HepG2 (cell line): ENCODE results near the gene CHEK2. TPM values are rescaled to one million over a fixed set of nuclear protein-coding genes. Genes with fewer than 3 reads are reported as not detected.

Experiments used
- ADNP ChIP-seq: sonication (generic); formaldehyde crosslinking; IDR thresholded peaks from 2 replicates; pipeline ENCODE4 v1.4.0; 2020; ENCODE audit warnings: missing genetic modification reagents
- ARHGAP35 ChIP-seq: sonication (generic); formaldehyde crosslinking; IDR thresholded peaks from 2 replicates; pipeline ENCODE4 v1.9.0; 2022; ENCODE audit warnings: mild to moderate bottlenecking, inconsistent platforms, moderate library complexity, missing genetic modification reagents, borderline replicate concordance
- ATAD3A ChIP-seq: sonication (generic); formaldehyde crosslinking; IDR thresholded peaks from 2 replicates; pipeline ENCODE4 v1.4.0; 2020; ENCODE audit warnings: missing genetic modification reagents
- HOXA3 ChIP-seq: sonication (generic); formaldehyde crosslinking; IDR thresholded peaks from 2 replicates; pipeline ENCODE4 v1.5.0; 2020; ENCODE audit warnings: missing genetic modification reagents
- MED1 ChIP-seq: sonication (generic); formaldehyde crosslinking; IDR thresholded peaks from 2 replicates; pipeline ENCODE4 v1.4.0; 2020; ENCODE audit warnings: missing genetic modification reagents
- NFYC ChIP-seq: IDR thresholded peaks from 2 replicates; pipeline ENCODE4 v1.6.1; 2016; ENCODE audit warnings: missing genetic modification reagents, missing compliant biosample characterization
- PRMT3 ChIP-seq: sonication (generic); formaldehyde crosslinking; IDR thresholded peaks from 2 replicates; pipeline ENCODE4 v1.8.1; 2022; ENCODE audit warnings: low read depth, mild to moderate bottlenecking, moderate library complexity, missing genetic modification reagents, borderline replicate concordance
- RORA ChIP-seq: sonication (generic); formaldehyde crosslinking; IDR thresholded peaks from 2 replicates; pipeline ENCODE4 v1.5.0; 2020; ENCODE audit warnings: mild to moderate bottlenecking, missing genetic modification reagents, moderate library complexity
- ZFP36L2 ChIP-seq: sonication (generic); formaldehyde crosslinking; IDR thresholded peaks from 2 replicates; pipeline ENCODE4 v1.4.0; 2020; ENCODE audit warnings: missing genetic modification reagents
- ZFX ChIP-seq: sonication (generic); formaldehyde crosslinking; IDR thresholded peaks from 2 replicates; pipeline ENCODE4 v1.4.0; 2020; ENCODE audit warnings: mild to moderate bottlenecking, low read depth, missing genetic modification reagents, moderate library complexity
- ZNF557 ChIP-seq: sonication (generic); formaldehyde crosslinking; IDR thresholded peaks from 2 replicates; pipeline ENCODE4 v1.4.0; 2020; ENCODE audit warnings: missing genetic modification reagents
- ZNF563 ChIP-seq: sonication (generic); formaldehyde crosslinking; IDR thresholded peaks from 2 replicates; pipeline ENCODE4 v1.8.0; 2022; ENCODE audit warnings: mild to moderate bottlenecking, moderate library complexity, missing genetic modification reagents
- ZNF768 ChIP-seq: sonication (generic); formaldehyde crosslinking; IDR thresholded peaks from 2 replicates; pipeline ENCODE4 v1.4.0; 2020; ENCODE audit warnings: missing genetic modification reagents
- polyA plus RNA-seq, 8 experiments: library from polyadenylated mRNA; depleted of rRNA in 3 of 8; stranded (reverse) in 7 of 8; unstranded in 1 of 8; fragments of >200 nt; fragmentation: Illumina TruSeq in 4 of 8; extraction: Trizol in 4 of 8; gene quantifications; 2 replicates each; pipeline versions ENCODE4 v1.2.1 to v1.2.3, GENCODE V29; 2011 to 2016; ENCODE audit warnings: low read depth in 4 of 8, missing spikeins in 1 of 8, mixed read lengths in 1 of 8; ENCODE audit not compliant: insufficient read depth in 1 of 8
- total RNA-seq, 5 experiments: library from RNA; depleted of rRNA; stranded (reverse); fragments of >200 nt; fragmentation: Illumina TruSeq; extraction: Trizol; gene quantifications; 2 replicates each; pipeline ENCODE4 v1.2.3, GENCODE V29; 2016; ENCODE audit warnings: low read depth in 1 of 5
- TF ChIP-seq, protein P1 (sequence below): sonication (generic); formaldehyde crosslinking; IDR thresholded peaks from 2 replicates; pipeline ENCODE4 v1.5.0; 2020; ENCODE audit warnings: missing genetic modification reagents
- TF ChIP-seq, protein P2 (sequence below): IDR thresholded peaks from 2 replicates; pipeline ENCODE4 v1.4.0; 2020; ENCODE audit warnings: mild to moderate bottlenecking, missing genetic modification reagents
- TF ChIP-seq, protein P3 (sequence below): sonication (generic); formaldehyde crosslinking; IDR thresholded peaks from 2 replicates; pipeline ENCODE4 v1.5.1; 2020; ENCODE audit warnings: mild to moderate bottlenecking, moderate library complexity, missing genetic modification reagents
- TF ChIP-seq, protein P4 (sequence below): sonication (generic); formaldehyde crosslinking; IDR thresholded peaks from 2 replicates; pipeline ENCODE4 v1.5.1; 2020; ENCODE audit warnings: missing genetic modification reagents, mild to moderate bottlenecking, borderline replicate concordance
- TF ChIP-seq, protein P5 (sequence below): IDR thresholded peaks from 2 replicates; pipeline ENCODE4 v1.6.1; 2016; ENCODE audit warnings: missing biosample characterization, missing genetic modification reagents, low read depth

CHEK2 gene
- total and polyA plus RNA-seq, 2 of the 13 experiments (the other 11 are each of a cell fraction or from before 2014, with no cell fraction given), result 27.0 to 40.5 TPM

DNA sequence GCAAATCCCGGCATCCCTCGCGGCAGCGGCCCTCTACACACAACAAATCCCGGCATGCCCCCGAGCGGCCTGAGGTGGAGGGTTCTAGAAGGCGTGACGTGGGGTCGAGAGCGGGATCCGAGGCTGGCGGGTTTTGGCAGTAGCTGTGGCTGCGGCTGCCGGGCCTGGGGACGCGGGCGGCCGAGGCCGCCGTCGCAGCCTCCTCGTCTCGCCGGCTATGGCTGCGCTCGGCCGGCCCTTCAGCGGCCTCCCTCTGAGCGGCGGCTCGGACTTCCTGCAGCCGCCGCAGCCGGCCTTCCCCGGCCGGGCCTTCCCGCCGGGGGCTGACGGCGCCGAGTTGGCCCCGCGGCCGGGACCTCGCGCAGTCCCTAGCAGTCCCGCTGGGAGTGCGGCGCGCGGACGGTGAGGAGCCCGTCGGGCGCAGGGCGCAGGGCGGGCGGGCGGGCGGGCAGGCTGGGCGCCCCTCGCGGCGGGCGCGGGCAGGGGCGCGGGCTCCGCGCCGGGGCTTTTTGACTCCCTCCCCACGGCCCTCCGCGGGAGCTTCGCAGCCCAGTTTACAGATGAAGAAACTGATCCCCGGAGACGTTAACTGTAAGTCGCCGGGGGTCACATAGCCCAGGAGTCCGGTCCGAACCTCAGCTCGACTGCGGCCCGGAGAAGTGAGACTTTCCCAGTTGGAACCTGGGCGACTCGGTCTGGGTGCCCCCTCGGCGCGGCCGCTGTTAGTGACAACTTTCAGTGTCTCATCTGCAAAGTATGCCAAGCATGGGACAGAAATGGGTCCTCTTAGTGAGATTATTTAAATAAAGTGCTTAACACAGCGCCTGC lies 31.2 kb upstream of the CHEK2 start, which contains the start of gene CCDC117 (continued):
- TF ChIP-seq, protein P1, sequence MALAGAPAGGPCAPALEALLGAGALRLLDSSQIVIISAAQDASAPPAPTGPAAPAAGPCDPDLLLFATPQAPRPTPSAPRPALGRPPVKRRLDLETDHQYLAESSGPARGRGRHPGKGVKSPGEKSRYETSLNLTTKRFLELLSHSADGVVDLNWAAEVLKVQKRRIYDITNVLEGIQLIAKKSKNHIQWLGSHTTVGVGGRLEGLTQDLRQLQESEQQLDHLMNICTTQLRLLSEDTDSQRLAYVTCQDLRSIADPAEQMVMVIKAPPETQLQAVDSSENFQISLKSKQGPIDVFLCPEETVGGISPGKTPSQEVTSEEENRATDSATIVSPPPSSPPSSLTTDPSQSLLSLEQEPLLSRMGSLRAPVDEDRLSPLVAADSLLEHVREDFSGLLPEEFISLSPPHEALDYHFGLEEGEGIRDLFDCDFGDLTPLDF (CRISPR knock-in tag), result peak; percentile 52; the same call in 1 of the 2 replicates
- TF ChIP-seq, protein P2, sequence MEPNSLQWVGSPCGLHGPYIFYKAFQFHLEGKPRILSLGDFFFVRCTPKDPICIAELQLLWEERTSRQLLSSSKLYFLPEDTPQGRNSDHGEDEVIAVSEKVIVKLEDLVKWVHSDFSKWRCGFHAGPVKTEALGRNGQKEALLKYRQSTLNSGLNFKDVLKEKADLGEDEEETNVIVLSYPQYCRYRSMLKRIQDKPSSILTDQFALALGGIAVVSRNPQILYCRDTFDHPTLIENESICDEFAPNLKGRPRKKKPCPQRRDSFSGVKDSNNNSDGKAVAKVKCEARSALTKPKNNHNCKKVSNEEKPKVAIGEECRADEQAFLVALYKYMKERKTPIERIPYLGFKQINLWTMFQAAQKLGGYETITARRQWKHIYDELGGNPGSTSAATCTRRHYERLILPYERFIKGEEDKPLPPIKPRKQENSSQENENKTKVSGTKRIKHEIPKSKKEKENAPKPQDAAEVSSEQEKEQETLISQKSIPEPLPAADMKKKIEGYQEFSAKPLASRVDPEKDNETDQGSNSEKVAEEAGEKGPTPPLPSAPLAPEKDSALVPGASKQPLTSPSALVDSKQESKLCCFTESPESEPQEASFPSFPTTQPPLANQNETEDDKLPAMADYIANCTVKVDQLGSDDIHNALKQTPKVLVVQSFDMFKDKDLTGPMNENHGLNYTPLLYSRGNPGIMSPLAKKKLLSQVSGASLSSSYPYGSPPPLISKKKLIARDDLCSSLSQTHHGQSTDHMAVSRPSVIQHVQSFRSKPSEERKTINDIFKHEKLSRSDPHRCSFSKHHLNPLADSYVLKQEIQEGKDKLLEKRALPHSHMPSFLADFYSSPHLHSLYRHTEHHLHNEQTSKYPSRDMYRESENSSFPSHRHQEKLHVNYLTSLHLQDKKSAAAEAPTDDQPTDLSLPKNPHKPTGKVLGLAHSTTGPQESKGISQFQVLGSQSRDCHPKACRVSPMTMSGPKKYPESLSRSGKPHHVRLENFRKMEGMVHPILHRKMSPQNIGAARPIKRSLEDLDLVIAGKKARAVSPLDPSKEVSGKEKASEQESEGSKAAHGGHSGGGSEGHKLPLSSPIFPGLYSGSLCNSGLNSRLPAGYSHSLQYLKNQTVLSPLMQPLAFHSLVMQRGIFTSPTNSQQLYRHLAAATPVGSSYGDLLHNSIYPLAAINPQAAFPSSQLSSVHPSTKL (CRISPR knock-in tag), result 0 out of 2 replicates have a peak, but pooled peaks have one; percentile 28
- TF ChIP-seq MED1 (CRISPR knock-in tag), result peak; percentile 48; the same call in 1 of the 2 replicates
- 0 out of 2 replicates have a peak, but pooled peaks have one; percentile 50 for TF ChIP-seq ZNF557 (CRISPR knock-in tag)
- peak; percentile 95 for TF ChIP-seq ZFX
- TF ChIP-seq RORA, result no peak
- no peak for TF ChIP-seq ZFP36L2 (CRISPR knock-in tag)
- TF ChIP-seq HOXA3 (CRISPR knock-in tag), result peak; percentile 95
- TF ChIP-seq, protein P3, sequence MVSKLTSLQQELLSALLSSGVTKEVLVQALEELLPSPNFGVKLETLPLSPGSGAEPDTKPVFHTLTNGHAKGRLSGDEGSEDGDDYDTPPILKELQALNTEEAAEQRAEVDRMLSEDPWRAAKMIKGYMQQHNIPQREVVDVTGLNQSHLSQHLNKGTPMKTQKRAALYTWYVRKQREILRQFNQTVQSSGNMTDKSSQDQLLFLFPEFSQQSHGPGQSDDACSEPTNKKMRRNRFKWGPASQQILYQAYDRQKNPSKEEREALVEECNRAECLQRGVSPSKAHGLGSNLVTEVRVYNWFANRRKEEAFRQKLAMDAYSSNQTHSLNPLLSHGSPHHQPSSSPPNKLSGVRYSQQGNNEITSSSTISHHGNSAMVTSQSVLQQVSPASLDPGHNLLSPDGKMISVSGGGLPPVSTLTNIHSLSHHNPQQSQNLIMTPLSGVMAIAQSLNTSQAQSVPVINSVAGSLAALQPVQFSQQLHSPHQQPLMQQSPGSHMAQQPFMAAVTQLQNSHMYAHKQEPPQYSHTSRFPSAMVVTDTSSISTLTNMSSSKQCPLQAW, result 0 out of 2 replicates have a peak, but pooled peaks have one; percentile 46
- 0 out of 2 replicates have a peak, but pooled peaks have one; percentile 8 for TF ChIP-seq ZNF768 (CRISPR knock-in tag)
- TF ChIP-seq, protein P4, sequence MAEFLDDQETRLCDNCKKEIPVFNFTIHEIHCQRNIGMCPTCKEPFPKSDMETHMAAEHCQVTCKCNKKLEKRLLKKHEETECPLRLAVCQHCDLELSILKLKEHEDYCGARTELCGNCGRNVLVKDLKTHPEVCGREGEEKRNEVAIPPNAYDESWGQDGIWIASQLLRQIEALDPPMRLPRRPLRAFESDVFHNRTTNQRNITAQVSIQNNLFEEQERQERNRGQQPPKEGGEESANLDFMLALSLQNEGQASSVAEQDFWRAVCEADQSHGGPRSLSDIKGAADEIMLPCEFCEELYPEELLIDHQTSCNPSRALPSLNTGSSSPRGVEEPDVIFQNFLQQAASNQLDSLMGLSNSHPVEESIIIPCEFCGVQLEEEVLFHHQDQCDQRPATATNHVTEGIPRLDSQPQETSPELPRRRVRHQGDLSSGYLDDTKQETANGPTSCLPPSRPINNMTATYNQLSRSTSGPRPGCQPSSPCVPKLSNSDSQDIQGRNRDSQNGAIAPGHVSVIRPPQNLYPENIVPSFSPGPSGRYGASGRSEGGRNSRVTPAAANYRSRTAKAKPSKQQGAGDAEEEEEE (CRISPR knock-in tag), result no peak
- no peak for TF ChIP-seq ADNP (CRISPR knock-in tag)
- 0 out of 2 replicates have a peak, but pooled peaks have one; percentile 36 for TF ChIP-seq ARHGAP35 (CRISPR knock-in tag)
- TF ChIP-seq PRMT3, result no peak
- TF ChIP-seq ZNF563, result peak; percentile 19; the same call in 1 of the 2 replicates
- TF ChIP-seq NFYC (CRISPR knock-in tag), result peak; percentile 57; the same call in 1 of the 2 replicates
- TF ChIP-seq, protein P5, sequence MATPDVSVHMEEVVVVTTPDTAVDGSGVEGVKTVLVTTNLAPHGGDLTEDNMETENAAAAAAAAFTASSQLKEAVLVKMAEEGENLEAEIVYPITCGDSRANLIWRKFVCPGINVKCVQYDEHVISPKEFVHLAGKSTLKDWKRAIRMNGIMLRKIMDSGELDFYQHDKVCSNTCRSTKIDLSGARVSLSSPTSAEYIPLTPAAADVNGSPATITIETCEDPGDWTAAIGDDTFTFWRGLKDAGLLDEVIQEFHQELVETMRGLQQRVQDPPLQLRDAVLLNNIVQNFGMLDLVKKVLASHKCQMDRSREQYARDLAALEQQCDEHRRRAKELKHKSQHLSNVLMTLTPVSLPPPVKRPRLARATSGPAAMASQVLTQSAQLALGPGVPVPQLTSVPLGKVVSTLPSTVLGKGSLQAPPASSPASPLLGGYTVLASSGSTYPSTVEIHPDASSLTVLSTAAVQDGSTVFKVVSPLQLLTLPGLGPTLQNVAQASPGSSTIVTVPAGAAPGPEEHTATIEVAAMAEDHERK (CRISPR knock-in tag), result 0 out of 2 replicates have a peak, but pooled peaks have one; percentile 63
- TF ChIP-seq ATAD3A (CRISPR knock-in tag), result no peak
